Medulla oblongata (tissue), 1 donor: ENCODE data around the gene SCNN1A.

Source experiments
- DNase-seq: peaks from one replicate; pipeline ENCODE4 v3.0.0-alpha.2; 2015; ENCODE audit errors: extremely low spot score

Gene SCNN1A

GRCh38 chr12:6334940-6335450 lies 40.4 kb downstream of the SCNN1A start:
- no peak for DNase-seq

- no peak for DNase-seq
Observed at GRCh38 chr12:6334359-6334758, 41.0 kb downstream of the SCNN1A start.

- no peak for DNase-seq
Observed at GRCh38 chr12:6333566-6333965, 41.8 kb downstream of the SCNN1A start.

- peak; percentile 27 for DNase-seq
Observed at GRCh38 chr12:6333029-6333428, 42.3 kb downstream of the SCNN1A start.

GRCh38 chr12:6332459-6332858 lies 42.9 kb downstream of the SCNN1A start:
- DNase-seq = no peak

- DNase-seq = no peak
Observed at GRCh38 chr12:6330999-6331714, 44.2 kb downstream of the SCNN1A start.

GRCh38 chr12:6330192-6330591 lies 45.2 kb downstream of the SCNN1A start:
- DNase-seq = no peak

- no peak for DNase-seq
Observed at GRCh38 chr12:6329703-6330064, 45.7 kb downstream of the SCNN1A start.

GRCh38 chr12:6328945-6329702 lies 46.2 kb downstream of the SCNN1A start:
- no peak for DNase-seq

- no peak for DNase-seq
Observed at GRCh38 chr12:6328045-6328779, 47.2 kb downstream of the SCNN1A start.

GRCh38 chr12:6327229-6328041 lies 47.9 kb downstream of the SCNN1A start:
- no peak for DNase-seq

- peak; percentile 70 for DNase-seq
Observed at GRCh38 chr12:6326316-6327228, 48.8 kb downstream of the SCNN1A start.

GRCh38 chr12:6324936-6325750 lies 50.2 kb downstream of the SCNN1A start:
- DNase-seq = no peak

- no peak for DNase-seq
Observed at GRCh38 chr12:6323995-6324711, 51.2 kb downstream of the SCNN1A start.

- peak; percentile 88 for DNase-seq
Observed at GRCh38 chr12:6323340-6323994, 51.9 kb downstream of the SCNN1A start.

GRCh38 chr12:6322969-6323339 lies 52.4 kb downstream of the SCNN1A start:
- DNase-seq = no peak

- DNase-seq = no peak
Observed at GRCh38 chr12:6322352-6322751, 53.0 kb downstream of the SCNN1A start.

GRCh38 chr12:6321905-6322304 lies 53.5 kb downstream of the SCNN1A start:
- peak; percentile 54 for DNase-seq
